GM21423 (cell line): ENCODE results near the gene GRIP2.

Experiments used
- ATAC-seq: cut with Tn5 transposase; IDR thresholded peaks from one replicate; pipeline ENCODE4 v1.9.1; 2021; ENCODE audit warnings: mild to moderate bottlenecking, moderate library complexity; ENCODE audit not compliant: unreplicated experiment

Gene GRIP2

GRCh38 chr3:14471690-14472089 lies 68.5 kb downstream of the GRIP2 start:
- no peak for ATAC-seq

- ATAC-seq = no peak
Measured at GRCh38 chr3:14471016-14471415, 69.1 kb downstream of the GRIP2 start.

GRCh38 chr3:14470461-14470860 lies 69.7 kb downstream of the GRIP2 start:
- no peak for ATAC-seq

- no peak for ATAC-seq
Measured at GRCh38 chr3:14468621-14468981, 71.5 kb downstream of the GRIP2 start.

- no peak for ATAC-seq
Measured at GRCh38 chr3:14467814-14468620, 72.1 kb downstream of the GRIP2 start.

- no peak for ATAC-seq
Measured at GRCh38 chr3:14466179-14466903, 73.8 kb downstream of the GRIP2 start.

- ATAC-seq = no peak
Measured at GRCh38 chr3:14465425-14465824, 74.7 kb downstream of the GRIP2 start.

GRCh38 chr3:14464521-14464920 lies 75.6 kb downstream of the GRIP2 start:
- no peak for ATAC-seq

GRCh38 chr3:14464141-14464465 lies 76.0 kb downstream of the GRIP2 start:
- no peak for ATAC-seq

- ATAC-seq = no peak
Measured at GRCh38 chr3:14463330-14464140, 76.6 kb downstream of the GRIP2 start.

GRCh38 chr3:14462738-14463137 lies 77.4 kb downstream of the GRIP2 start:
- no peak for ATAC-seq

GRCh38 chr3:14461748-14462324 lies 78.3 kb downstream of the GRIP2 start:
- ATAC-seq = peak; percentile 37

- no peak for ATAC-seq
Measured at GRCh38 chr3:14461006-14461747, 79.0 kb downstream of the GRIP2 start.

GRCh38 chr3:14460342-14461005 lies 79.7 kb downstream of the GRIP2 start:
- ATAC-seq = no peak

- no peak for ATAC-seq
Measured at GRCh38 chr3:14459787-14460186, 80.4 kb downstream of the GRIP2 start.

GRCh38 chr3:14459384-14459783 lies 80.8 kb downstream of the GRIP2 start:
- ATAC-seq = no peak

- ATAC-seq = peak; percentile 52
Measured at GRCh38 chr3:14458434-14459275, 81.5 kb downstream of the GRIP2 start.

- ATAC-seq = no peak
Measured at GRCh38 chr3:14457999-14458398, 82.1 kb downstream of the GRIP2 start.

GRCh38 chr3:14457481-14457880 lies 82.7 kb downstream of the GRIP2 start:
- no peak for ATAC-seq
